GM12873 (cell line): Measurements from ENCODE around the gene NRP1.

ENCODE experiments used
- CTCF ChIP-seq: IDR thresholded peaks from 2 replicates; pipeline ENCODE4 v1.5.1; 2012; ENCODE audit warnings: low read depth, mild to moderate bottlenecking, moderate library complexity, low read length, control low read depth; ENCODE audit not compliant: insufficient read depth; ENCODE audit errors: missing control alignments

NRP1 gene

GRCh38 chr10:33152146-33152545, 182.3 kb downstream of the NRP1 start:
- no peak for TF ChIP-seq CTCF

- TF ChIP-seq CTCF = no peak
Observed at GRCh38 chr10:33151344-33151864, 183.1 kb downstream of the NRP1 start.

GRCh38 chr10:33150889-33151288, 183.6 kb downstream of the NRP1 start:
- no peak for TF ChIP-seq CTCF

- no peak for TF ChIP-seq CTCF
Observed at GRCh38 chr10:33150146-33150545, 184.3 kb downstream of the NRP1 start.

- TF ChIP-seq CTCF = no peak
Observed at GRCh38 chr10:33147013-33147310, 187.5 kb downstream of the NRP1 start.

GRCh38 chr10:33146189-33147012, 188.1 kb downstream of the NRP1 start:
- TF ChIP-seq CTCF = no peak

GRCh38 chr10:33145451-33146188, 188.8 kb downstream of the NRP1 start:
- TF ChIP-seq CTCF = no peak
